Activated CD8-positive, alpha-beta memory T cell treated with anti-CD3 and anti-CD28 coated beads, Interleukin-2, amount 10 ng/mL, durations not matched to agents 7 days and 5 days (primary cell): ENCODE measurements around the gene TSKS. TPM values are rescaled to one million over a fixed set of nuclear protein-coding genes. Genes with fewer than 3 reads are reported as not detected.
A peak's percentile ranks its signal among the peaks of the same experiment; 100 is the strongest.

Experiments used
- ATAC-seq: fragments of 150-1000 bp; cut with Tn5 transposase; one replicate; pipeline ENCODE4 v1.10.0; 2021; ENCODE audit warnings: moderate library complexity
- CTCF ChIA-PET: fragments of 350-600 bp; sonication (Branson Sonifier 250); formaldehyde crosslinking; loops from one replicate; lab custom pipeline; 2021; ENCODE audit warnings: antibody characterized with exemption; lab: Charles Lee
- DNase-seq: peaks from one replicate; pipeline ENCODE4 v3.0.0-alpha.2; 2020
- H3K27ac Mint-ChIP-seq: one replicate; pipeline ENCODE4 v1.8.0; 2021; ENCODE audit warnings: mild to moderate bottlenecking, mixed read lengths
- H3K27me3 Mint-ChIP-seq: one replicate; pipeline ENCODE4 v1.8.0; 2021; ENCODE audit warnings: mixed read lengths
- H3K36me3 Mint-ChIP-seq: one replicate; pipeline ENCODE4 v1.8.0; 2021; ENCODE audit warnings: mild to moderate bottlenecking, mixed read lengths
- H3K4me1 Mint-ChIP-seq: one replicate; pipeline ENCODE4 v1.8.0; 2021; ENCODE audit warnings: mixed read lengths
- H3K4me3 Mint-ChIP-seq: one replicate; pipeline ENCODE4 v1.8.0; 2021; ENCODE audit warnings: mild to moderate bottlenecking, moderate library complexity, mixed read lengths
- H3K9me3 Mint-ChIP-seq: one replicate; pipeline ENCODE4 v1.8.0; 2022; ENCODE audit warnings: low read depth, mixed read lengths
- total RNA-seq, 2 experiments: library from RNA; stranded (reverse); gene quantifications; one replicate each; pipeline ENCODE4 v1.2.3, GENCODE V29; 2021

Gene TSKS
- total RNA-seq, 2 experiments from 2014 or later: 0.47 to 1.3 TPM

DNA sequence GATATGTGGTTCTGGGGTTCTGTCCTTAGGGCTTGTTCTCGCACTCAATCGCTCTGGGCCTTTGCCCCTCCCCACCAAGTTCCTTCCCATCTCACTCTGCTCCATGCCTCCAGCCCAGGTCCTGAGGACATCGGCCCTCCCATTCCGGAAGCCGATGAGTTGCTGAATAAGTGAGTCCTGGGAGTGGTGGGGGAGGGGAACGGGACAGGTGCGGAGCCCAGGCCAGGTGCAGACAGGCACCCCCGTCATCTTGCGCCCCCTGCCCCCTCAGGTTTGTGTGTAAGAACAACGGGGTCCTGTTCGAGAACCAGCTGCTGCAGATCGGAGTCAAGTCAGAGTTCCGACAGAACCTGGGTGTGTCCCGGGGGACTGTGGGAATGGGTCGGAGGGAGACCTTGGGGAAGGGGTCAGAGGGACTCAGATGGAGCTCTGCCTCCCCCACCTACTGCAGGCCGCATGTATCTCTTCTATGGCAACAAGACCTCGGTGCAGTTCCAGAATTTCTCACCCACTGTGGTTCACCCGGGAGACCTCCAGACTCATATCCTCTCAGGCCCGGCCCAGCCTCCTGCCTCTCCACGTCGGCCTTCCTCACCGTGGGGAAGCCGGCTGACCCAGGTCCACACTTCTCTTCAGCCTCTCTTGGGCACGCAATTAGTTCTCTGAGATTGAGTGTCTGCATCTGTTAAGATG is 39.9 kb upstream of the TSKS start:
- ATAC-seq: no peak
- CTCF ChIA-PET: no interaction called here
- no peaks in the 10 kb centered on the region for H3K27me3 Mint-ChIP-seq
- H3K36me3 Mint-ChIP-seq: peaks cover 25% of the 10 kb centered on the region
- peaks cover 15% of the 10 kb centered on the region for H3K4me1 Mint-ChIP-seq
- H3K27ac Mint-ChIP-seq: no peak overlapping the region
- no peaks in the 10 kb centered on the region for H3K9me3 Mint-ChIP-seq
- DNase-seq: no peak
- no peak overlapping the region for H3K4me3 Mint-ChIP-seq

DNA sequence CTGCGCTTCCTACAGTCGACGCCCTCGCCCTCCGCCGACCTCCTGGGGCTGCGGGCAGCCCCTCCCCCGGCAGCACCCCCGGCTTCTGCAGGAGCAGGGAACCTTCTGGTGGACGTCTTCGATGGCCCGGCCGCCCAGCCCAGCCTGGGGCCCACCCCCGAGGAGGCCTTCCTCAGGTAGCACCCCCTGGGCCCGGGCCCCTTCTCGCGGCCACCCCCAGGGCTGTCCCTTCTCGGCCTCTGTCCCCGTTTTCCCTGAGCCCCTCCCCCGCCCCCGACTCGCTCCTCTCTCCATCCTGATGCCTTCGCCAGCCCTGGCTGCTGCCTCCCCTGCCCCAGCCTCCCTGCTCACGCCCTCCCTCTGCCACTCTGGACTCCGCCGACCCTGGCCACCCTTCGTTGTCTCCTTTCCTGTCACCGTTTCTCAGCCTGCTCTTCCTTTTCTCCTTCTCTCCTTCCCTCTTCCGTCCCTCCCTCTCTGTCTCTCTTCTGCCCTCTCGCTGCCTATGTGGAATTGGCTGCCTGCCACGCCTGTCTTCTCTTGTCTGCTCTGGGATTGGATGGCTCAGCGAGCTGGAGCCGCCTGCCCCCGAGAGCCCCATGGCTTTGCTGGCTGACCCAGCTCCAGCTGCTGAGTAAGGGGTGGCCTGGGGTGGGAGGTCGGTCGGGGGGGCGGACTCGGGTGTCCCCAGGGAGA is 39.0 kb upstream of the TSKS start:
- CTCF ChIA-PET: no interaction called here
- no peak for DNase-seq
- Mint-ChIP-seq H3K27ac (no peak overlapping the region), H3K4me1 (peaks cover 7% of the 10 kb centered on the region), H3K36me3 (peaks cover 25% of the 10 kb centered on the region), H3K9me3 (no peaks in the 10 kb centered on the region), H3K4me3 (no peak overlapping the region), H3K27me3 (no peaks in the 10 kb centered on the region)
- ATAC-seq: no peak

DNA sequence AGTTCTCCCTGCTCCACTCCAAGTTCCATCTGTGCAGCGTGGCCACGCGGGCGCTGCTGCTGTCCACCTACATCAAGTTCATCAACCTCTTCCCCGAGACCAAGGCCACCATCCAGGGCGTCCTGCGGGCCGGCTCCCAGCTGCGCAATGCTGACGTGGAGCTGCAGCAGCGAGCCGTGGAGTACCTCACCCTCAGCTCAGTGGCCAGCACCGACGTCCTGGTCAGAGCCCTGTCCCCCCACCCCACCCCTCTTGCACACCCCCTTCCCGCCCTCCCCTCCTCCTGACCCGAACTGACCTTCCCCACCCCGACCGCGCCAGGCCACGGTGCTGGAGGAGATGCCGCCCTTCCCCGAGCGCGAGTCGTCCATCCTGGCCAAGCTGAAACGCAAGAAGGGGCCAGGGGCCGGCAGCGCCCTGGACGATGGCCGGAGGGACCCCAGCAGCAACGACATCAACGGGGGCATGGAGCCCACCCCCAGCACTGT is 38.3 kb upstream of the TSKS start:
- Mint-ChIP-seq H3K27me3 (no peaks in the 10 kb centered on the region), H3K4me1 (peaks cover 3% of the 10 kb centered on the region), H3K27ac (no peak overlapping the region), H3K9me3 (no peaks in the 10 kb centered on the region), H3K4me3 (no peak overlapping the region), H3K36me3 (peaks cover 27% of the 10 kb centered on the region)
- ATAC-seq (no peak), DNase-seq (no peak)
- CTCF ChIA-PET: no interaction called here

DNA sequence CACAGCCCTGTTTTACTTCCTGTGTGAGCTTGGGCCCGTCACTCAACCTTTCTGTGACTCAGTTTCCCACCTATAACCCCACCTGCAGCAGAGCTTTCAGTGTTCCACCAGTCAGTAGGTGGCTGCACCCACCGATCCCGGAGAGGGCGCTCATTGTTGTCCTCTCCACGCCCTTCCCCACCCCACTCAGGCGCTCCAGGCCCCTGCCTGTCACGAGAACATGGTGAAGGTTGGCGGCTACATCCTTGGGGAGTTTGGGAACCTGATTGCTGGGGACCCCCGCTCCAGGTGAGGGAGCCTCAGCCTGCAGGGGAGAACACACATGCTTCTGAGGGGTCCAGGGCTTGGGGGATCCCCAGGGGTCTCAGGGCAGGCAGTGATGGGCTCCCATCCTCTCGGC is 37.7 kb upstream of the TSKS start:
- no peak for DNase-seq
- CTCF ChIA-PET: no interaction called here
- no peak overlapping the region for H3K27ac Mint-ChIP-seq
- no peaks in the 10 kb centered on the region for H3K27me3 Mint-ChIP-seq
- H3K4me1 Mint-ChIP-seq: no peaks in the 10 kb centered on the region
- ATAC-seq: no peak
- H3K4me3 Mint-ChIP-seq: no peak overlapping the region
- H3K36me3 Mint-ChIP-seq: peaks cover 25% of the 10 kb centered on the region
- H3K9me3 Mint-ChIP-seq: no peaks in the 10 kb centered on the region

DNA sequence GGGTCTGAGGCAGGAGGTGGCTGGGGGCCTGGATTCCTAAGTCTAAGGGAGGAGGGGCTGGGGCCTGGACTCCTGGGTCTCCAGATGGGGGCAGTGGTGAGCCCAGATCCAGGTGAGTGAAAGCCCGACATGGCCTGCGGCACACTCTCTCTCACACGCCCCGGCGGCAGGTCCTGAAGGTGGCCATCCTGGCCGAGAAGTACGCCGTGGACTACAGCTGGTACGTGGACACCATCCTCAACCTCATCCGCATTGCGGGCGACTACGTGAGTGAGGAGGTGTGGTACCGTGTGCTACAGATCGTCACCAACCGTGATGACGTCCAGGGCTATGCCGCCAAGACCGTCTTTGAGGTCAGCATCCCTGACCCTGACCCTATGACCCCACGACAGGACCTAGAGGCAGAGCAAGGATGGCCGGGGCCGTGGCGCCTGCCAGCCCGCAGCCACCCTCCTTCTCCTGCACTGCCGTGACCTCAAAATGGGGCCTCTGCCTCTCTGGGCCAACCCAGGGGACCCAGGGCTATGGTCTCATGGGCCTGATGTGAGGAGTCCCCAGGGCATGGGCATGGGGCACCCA is 36.8 kb upstream of the TSKS start:
- Mint-ChIP-seq H3K9me3 (no peaks in the 10 kb centered on the region), H3K27ac (no peak overlapping the region), H3K4me1 (no peaks in the 10 kb centered on the region), H3K36me3 (peaks cover 26% of the 10 kb centered on the region), H3K4me3 (no peak overlapping the region), H3K27me3 (no peaks in the 10 kb centered on the region)
- no peak for ATAC-seq
- DNase-seq: no peak
- CTCF ChIA-PET: no interaction called here

DNA sequence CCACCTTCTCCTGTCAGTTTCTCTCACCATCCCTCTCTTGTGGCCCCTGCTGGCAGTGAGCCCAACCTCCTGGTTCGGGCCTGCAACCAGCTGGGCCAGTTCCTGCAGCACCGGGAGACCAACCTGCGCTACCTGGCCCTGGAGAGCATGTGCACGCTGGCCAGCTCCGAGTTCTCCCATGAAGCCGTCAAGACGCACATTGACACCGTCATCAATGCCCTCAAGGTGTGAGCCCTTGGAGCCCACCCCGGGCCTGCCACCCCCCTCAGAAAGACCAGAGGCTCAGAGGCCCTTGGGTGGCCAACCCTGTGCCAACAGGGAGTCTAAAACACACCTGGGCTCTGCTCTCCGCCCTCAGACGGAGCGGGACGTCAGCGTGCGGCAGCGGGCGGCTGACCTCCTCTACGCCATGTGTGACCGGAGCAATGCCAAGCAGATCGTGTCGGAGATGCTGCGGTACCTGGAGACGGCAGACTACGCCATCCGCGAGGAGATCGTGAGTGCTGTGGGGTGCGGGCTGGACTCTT is 36.2 kb upstream of the TSKS start:
- no peaks in the 10 kb centered on the region for H3K27me3 Mint-ChIP-seq
- no peak for ATAC-seq
- no peak for DNase-seq
- no peaks in the 10 kb centered on the region for H3K4me1 Mint-ChIP-seq
- H3K27ac Mint-ChIP-seq: no peak overlapping the region
- no peak overlapping the region for H3K4me3 Mint-ChIP-seq
- H3K36me3 Mint-ChIP-seq: peaks cover 29% of the 10 kb centered on the region
- CTCF ChIA-PET: no interaction called here
- no peaks in the 10 kb centered on the region for H3K9me3 Mint-ChIP-seq

DNA sequence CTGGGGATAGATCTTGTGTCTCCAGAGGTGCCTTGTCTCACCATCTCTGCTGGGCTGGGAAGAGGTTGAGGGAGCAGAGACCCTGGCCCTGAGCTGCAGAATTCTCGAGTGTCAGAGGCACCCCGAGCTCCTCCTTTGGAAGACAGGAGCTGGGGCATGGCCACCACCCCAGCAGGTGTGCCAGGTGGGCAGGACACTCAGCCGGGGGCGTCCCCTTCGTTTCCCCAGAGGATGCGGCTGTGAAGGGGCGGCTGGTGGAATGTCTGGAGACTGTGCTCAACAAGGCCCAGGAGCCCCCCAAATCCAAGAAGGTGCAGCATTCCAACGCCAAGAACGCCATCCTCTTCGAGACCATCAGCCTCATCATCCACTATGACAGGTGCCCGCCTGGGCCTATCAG is 35.5 kb upstream of the TSKS start:
- CTCF ChIA-PET: no interaction called here
- peaks cover 28% of the 10 kb centered on the region for H3K36me3 Mint-ChIP-seq

DNA sequence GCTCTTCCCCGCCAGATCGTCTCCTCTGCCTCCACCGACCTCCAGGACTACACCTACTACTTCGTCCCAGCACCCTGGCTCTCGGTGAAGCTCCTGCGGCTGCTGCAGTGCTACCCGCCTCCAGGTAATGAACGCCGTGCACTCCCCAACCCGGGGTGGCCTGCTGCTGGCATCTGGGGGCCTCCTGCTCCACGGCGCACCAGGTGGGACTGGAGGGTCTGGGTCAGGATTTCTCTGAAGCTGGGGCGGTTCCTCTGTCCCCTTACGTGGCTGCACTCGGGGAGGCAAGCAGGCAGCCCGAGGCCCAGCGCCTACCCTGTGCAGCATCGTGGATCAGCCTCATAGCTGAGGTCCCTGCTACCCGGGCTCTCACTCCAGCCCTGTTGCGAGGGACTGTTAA is 32.5 kb upstream of the TSKS start:
- no peaks in the 10 kb centered on the region for H3K9me3 Mint-ChIP-seq
- H3K27ac Mint-ChIP-seq: no peak overlapping the region
- H3K4me1 Mint-ChIP-seq: no peaks in the 10 kb centered on the region
- H3K27me3 Mint-ChIP-seq: no peaks in the 10 kb centered on the region
- ATAC-seq (no peak), DNase-seq (no peak)
- H3K4me3 Mint-ChIP-seq: no peak overlapping the region
- CTCF ChIA-PET: no interaction called here
- peaks cover 21% of the 10 kb centered on the region for H3K36me3 Mint-ChIP-seq

More for the DNA sequence above, 35.5 kb upstream of the TSKS start:
- Mint-ChIP-seq H3K27me3 (no peaks in the 10 kb centered on the region), H3K4me3 (no peak overlapping the region), H3K4me1 (no peaks in the 10 kb centered on the region), H3K27ac (no peak overlapping the region), H3K9me3 (no peaks in the 10 kb centered on the region)
- DNase-seq (no peak), ATAC-seq (no peak)

DNA sequence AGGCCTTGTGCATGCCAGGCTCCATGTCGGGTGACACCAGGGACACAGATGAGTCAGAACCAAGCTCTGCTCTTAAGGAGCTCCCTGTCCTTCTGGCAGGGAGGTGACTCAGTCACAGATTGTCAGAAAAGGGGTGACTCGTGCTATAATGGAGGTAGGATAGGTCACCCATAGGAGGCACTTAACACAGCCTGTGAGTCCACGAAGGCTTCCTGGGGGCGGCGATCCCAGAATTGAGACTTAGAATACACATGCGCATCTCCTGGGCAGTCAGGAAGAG is 30.4 kb upstream of the TSKS start:
- DNase-seq: no peak
- Mint-ChIP-seq H3K27ac (no peak overlapping the region), H3K4me1 (no peaks in the 10 kb centered on the region), H3K4me3 (no peak overlapping the region), H3K9me3 (no peaks in the 10 kb centered on the region), H3K27me3 (no peaks in the 10 kb centered on the region), H3K36me3 (peaks cover 15% of the 10 kb centered on the region)
- peak; percentile 41 for ATAC-seq
- CTCF ChIA-PET: interaction anchor here (0.7 kb wide), 1 partner anchor 104 kb away, joined by 4 read pairs; no protein-coding TSS in a partner anchor

DNA sequence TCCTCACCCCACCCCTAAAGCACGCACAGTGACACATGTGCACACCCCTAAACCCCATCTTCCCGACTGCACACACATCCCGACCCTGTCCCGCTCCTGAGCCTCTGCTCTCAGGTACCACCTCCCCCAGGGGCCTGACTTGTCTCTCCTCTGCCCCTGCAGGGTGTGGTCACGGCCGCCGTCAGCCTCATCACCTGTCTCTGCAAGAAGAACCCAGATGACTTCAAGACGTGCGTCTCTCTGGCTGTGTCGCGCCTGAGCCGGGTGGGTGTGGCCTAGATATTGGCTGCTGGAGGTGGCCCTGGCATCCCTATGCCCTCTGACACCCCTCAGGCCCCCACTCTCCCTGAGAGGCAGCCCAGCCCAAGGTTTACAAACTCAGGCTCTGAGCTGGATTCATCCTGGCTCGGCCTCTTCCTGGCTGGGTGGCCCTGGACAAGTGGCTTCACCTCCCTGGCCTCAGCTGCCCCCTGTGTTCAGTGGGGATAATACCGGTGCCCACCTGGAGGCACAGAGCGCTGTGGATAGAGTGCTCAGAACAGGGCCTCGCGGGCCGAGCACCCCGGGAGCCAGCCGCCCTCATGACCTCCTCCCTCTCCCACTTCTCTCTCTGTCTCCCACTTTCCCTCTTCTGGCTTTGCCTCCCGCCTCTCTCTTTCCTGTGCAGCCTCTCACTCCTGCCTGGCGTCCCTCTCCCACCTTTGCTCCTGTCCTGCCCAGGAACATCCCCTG is 29.9 kb upstream of the TSKS start:
- no peaks in the 10 kb centered on the region for H3K27me3 Mint-ChIP-seq
- H3K4me1 Mint-ChIP-seq: no peaks in the 10 kb centered on the region
- H3K4me3 Mint-ChIP-seq: no peak overlapping the region
- no peaks in the 10 kb centered on the region for H3K9me3 Mint-ChIP-seq
- CTCF ChIA-PET: no interaction called here
- H3K27ac Mint-ChIP-seq: no peak overlapping the region
- no peak for DNase-seq
- H3K36me3 Mint-ChIP-seq: peaks cover 15% of the 10 kb centered on the region
- ATAC-seq: no peak

DNA sequence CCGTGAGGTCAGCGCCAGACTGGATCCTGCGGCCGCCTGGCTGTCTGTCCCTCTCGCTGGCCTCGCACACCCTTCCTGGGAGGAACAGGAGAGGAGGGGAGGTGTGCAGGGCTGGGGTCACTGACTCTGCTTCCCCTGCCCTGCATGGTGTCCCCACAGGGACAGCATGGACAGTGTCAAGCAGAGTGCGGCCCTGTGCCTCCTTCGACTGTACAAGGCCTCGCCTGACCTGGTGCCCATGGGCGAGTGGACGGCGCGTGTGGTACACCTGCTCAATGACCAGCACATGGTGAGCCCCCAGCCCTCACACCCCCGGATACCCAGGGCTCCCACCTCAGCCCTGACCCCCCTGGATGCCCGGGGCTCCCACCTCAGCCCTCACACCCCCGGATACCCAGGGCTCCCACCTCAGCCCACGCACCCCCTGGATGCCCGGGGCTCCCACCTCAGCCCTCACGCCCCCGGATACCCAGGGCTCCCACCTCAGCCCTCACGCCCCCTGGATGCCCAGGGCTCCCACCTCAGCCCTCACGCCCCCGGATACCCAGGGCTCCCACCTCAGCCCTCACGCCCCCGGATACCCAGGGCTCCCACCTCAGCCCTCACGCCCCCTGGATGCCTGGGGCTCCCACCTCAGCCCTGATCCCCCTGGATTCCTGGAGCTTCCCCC is 28.8 kb upstream of the TSKS start:
- H3K27ac Mint-ChIP-seq: no peak overlapping the region
- H3K4me1 Mint-ChIP-seq: no peaks in the 10 kb centered on the region
- CTCF ChIA-PET: no interaction called here
- H3K27me3 Mint-ChIP-seq: no peaks in the 10 kb centered on the region
- no peaks in the 10 kb centered on the region for H3K9me3 Mint-ChIP-seq
- no peak overlapping the region for H3K4me3 Mint-ChIP-seq
- peaks cover 19% of the 10 kb centered on the region for H3K36me3 Mint-ChIP-seq
- DNase-seq (no peak), ATAC-seq (no peak)

DNA sequence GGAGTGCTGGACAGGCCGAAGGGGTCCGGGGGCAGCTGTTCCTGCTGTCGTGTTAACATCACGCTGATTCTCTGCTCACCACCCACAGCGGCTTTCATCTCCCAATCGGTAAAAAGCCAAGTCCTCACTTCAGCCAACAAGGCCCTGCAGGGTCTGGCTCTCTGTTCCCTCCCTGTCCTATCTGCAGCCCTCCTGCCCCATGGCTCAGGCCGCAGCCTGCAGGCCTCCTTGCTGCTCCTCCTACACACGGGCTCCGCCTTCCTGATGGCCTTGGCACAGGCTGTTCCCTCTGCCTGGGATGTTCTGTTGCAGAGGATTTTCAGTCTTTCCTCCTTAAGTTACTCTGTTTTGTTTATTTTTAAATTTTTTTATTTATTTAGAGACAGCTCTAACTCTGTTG is 27.8 kb upstream of the TSKS start:
- ATAC-seq (no peak), DNase-seq (no peak)
- H3K27me3 Mint-ChIP-seq: no peaks in the 10 kb centered on the region
- CTCF ChIA-PET: interaction anchor here (0.5 kb wide), 1 partner anchor 112 kb away, joined by 3 read pairs; no protein-coding TSS in a partner anchor
- H3K9me3 Mint-ChIP-seq: no peaks in the 10 kb centered on the region
- H3K4me1 Mint-ChIP-seq: no peaks in the 10 kb centered on the region
- H3K4me3 Mint-ChIP-seq: no peak overlapping the region
- peaks cover 14% of the 10 kb centered on the region for H3K36me3 Mint-ChIP-seq
- H3K27ac Mint-ChIP-seq: no peak overlapping the region

DNA sequence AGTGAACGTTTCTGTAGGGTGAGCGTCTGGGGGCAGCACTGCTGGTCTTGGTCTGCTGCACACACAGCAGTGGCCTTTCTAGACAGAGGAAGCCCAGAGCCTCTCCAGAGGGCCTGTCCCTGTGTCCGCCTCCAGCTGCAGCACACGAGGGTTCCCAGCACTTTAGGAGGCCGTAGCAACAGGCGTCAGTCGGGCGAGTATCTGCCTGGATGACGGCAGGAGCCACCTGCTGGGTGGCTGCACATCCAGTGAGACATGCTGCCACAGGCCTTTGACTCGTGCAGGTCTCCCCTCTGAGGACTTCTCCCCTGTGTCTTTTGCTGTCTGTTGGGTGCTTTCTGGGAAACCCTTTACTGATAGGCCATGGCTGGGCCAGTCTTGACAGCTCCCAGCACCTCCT is 25.8 kb upstream of the TSKS start:
- ATAC-seq (no peak), DNase-seq (no peak)
- H3K4me3 Mint-ChIP-seq: no peak overlapping the region
- H3K27ac Mint-ChIP-seq: no peak overlapping the region
- CTCF ChIA-PET: no interaction called here
- no peaks in the 10 kb centered on the region for H3K9me3 Mint-ChIP-seq
- no peaks in the 10 kb centered on the region for H3K27me3 Mint-ChIP-seq
- H3K36me3 Mint-ChIP-seq: peaks cover 17% of the 10 kb centered on the region
- no peaks in the 10 kb centered on the region for H3K4me1 Mint-ChIP-seq
